Measurements from ENCODE around the gene TPK1.

Gene TPK1

DNA sequence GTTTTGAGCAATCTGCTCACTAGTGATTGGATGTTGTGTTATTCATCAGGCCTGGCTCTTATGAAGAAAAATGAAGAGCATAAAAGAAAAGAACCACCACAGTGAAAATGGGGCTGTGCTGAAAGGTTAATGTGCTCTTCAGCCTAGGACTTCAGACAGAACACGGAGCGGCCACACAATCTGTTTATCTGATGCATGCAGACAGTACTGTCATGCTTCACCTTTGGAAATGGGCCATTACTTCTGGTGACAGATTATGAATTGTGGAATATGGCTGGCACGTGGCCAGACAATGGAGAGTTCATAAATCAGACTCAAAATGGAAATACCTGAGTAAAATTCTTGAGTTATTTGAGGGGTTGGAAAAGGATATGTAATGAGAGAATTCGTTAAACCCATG, 346.3 kb downstream of the TPK1 start:
- no peak overlapping the region for H3K4me3 Mint-ChIP-seq
- no peaks in the 10 kb centered on the region for H3K27me3 Mint-ChIP-seq
- no peak for ATAC-seq (replicated peaks; ENCODE audit: extremely low read depth, poor library complexity, severe bottlenecking)

DNA sequence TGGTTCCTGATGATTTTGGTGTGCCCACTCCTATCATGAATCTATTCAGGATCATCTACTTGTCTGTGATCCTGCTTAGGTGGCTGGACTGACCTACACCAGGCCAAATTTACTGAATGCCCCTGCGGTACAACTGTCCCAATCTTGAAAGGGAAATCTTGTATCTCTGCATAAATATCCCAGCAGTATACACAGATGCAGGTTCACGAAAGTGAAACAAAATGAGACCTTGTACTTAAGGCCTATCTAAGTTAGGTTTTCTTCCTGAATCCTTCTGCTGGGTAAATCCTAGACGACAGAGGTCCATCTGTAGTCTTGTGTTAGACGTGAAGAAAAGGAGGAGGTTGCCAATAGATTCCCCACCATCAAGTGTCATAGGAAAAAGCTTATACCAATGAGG, 346.9 kb downstream of the TPK1 start:
- Mint-ChIP-seq H3K4me1 (no peaks in the 10 kb centered on the region), H3K4me3 (no peak overlapping the region), H3K27me3 (no peaks in the 10 kb centered on the region), H3K9me3 (no peaks in the 10 kb centered on the region), H3K36me3 (ENCODE audit: insufficient read depth) (no peaks in the 10 kb centered on the region), H3K27ac (ENCODE audit: low read depth) (no peak overlapping the region)
- ATAC-seq (replicated peaks; ENCODE audit: extremely low read depth, poor library complexity, severe bottlenecking): no peak
- no peak for DNase-seq (ENCODE audit: low spot score in 2 of 2)

More for the DNA sequence above, 346.3 kb downstream of the TPK1 start:
- DNase-seq (ENCODE audit: low spot score in 2 of 2): no peak
- no peaks in the 10 kb centered on the region for H3K9me3 Mint-ChIP-seq
- H3K27ac Mint-ChIP-seq (ENCODE audit: low read depth): no peak overlapping the region
- H3K36me3 Mint-ChIP-seq (ENCODE audit: insufficient read depth): no peaks in the 10 kb centered on the region
- no peaks in the 10 kb centered on the region for H3K4me1 Mint-ChIP-seq

DNA sequence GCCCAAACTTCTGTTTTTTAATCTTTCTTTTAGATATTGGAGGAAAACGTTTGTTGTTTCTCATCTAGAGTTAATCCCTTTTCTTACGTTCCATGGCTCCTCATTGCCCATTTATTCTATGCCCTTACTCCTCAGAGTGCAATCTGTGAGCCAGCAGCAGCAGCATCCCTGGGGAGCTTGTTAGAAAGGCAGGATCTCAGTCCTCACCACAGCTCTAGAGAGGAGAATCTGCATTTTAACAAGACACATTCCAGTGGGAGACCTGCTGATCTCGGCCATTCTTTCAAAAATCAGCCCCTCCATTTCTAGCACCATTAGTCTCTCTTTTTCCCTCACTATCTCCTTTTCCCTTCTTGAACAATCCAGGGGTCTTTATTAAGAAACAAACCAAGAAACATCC, 348.0 kb downstream of the TPK1 start:
- peaks cover 1% of the 10 kb centered on the region for H3K36me3 Mint-ChIP-seq (ENCODE audit: insufficient read depth)
- no peaks in the 10 kb centered on the region for H3K27me3 Mint-ChIP-seq
- no peak overlapping the region for H3K27ac Mint-ChIP-seq (ENCODE audit: low read depth)
- no peak overlapping the region for H3K4me3 Mint-ChIP-seq
- no peaks in the 10 kb centered on the region for H3K4me1 Mint-ChIP-seq
- H3K9me3 Mint-ChIP-seq: no peaks in the 10 kb centered on the region
- no peak for ATAC-seq (replicated peaks; ENCODE audit: extremely low read depth, poor library complexity, severe bottlenecking)
- no peak for DNase-seq (ENCODE audit: low spot score in 2 of 2)

DNA sequence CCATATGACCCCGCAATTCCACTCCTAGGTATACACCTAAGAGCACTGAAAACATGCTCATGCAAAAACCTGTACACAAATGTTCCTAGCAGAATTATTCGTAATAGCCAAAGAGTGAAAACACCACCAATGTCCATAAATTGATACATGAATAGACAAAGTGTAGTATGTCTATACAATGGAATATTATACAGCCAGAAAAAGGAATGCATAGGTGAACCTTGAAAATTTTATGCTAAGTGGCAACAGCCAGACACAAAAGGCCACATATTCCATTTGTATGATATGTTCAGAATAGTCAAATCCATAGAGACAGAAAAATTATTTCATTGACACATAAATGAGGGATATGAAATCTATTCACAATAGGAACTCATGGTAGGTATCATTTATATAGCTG, 351.4 kb downstream of the TPK1 start:
- no peak overlapping the region for H3K4me3 Mint-ChIP-seq
- H3K27ac Mint-ChIP-seq (ENCODE audit: low read depth): no peak overlapping the region
- peaks cover 1% of the 10 kb centered on the region for H3K36me3 Mint-ChIP-seq (ENCODE audit: insufficient read depth)
- no peaks in the 10 kb centered on the region for H3K9me3 Mint-ChIP-seq
- ATAC-seq (replicated peaks; ENCODE audit: extremely low read depth, poor library complexity, severe bottlenecking): no peak
- no peaks in the 10 kb centered on the region for H3K27me3 Mint-ChIP-seq
- no peaks in the 10 kb centered on the region for H3K4me1 Mint-ChIP-seq
- no peak for DNase-seq (ENCODE audit: low spot score in 2 of 2)

DNA sequence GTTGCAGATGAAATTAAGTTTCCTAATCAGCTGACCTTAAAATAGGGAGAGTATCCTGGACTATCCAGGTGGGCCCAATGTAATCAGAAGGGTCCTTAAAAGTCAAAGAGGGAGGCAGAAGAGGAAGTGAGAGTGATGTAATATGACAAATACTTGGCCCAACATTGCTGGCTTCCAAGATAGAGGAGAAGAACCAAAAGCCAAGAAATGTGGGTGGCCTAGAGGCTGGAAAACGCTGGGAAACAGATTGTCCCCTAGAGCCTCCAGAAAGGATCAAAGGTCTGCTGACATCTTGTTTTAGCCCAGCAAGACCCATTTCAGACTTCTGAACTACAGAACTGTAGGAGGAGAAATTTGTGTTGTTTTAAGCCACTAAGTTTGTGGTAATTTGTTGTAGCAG, 352.7 kb downstream of the TPK1 start:
- ATAC-seq (replicated peaks; ENCODE audit: extremely low read depth, poor library complexity, severe bottlenecking) (no peak), DNase-seq (ENCODE audit: low spot score in 2 of 2) (no peak)
- no peak overlapping the region for H3K4me3 Mint-ChIP-seq
- H3K27ac Mint-ChIP-seq (ENCODE audit: low read depth): no peak overlapping the region
- H3K27me3 Mint-ChIP-seq: no peaks in the 10 kb centered on the region
- no peaks in the 10 kb centered on the region for H3K4me1 Mint-ChIP-seq
- H3K36me3 Mint-ChIP-seq (ENCODE audit: insufficient read depth): peaks cover 1% of the 10 kb centered on the region
- no peaks in the 10 kb centered on the region for H3K9me3 Mint-ChIP-seq

DNA sequence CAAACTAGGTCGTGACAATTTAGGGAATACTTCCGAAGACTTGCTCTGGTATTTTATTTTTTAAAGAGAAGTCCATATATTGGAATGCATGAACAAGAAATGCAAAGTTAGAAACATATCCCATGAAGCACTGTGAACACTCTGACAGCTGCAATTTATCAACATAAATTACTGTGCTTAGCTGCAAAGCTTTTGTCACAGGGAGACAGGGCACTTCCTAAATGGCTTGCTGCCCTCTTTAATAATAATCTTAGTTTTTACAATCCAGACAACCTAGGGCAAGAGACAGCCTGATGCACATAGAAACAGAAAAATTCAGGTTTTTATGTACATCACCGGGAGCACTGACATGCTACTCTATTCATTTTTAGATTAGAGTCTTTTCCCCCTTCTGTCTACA, 354.0 kb downstream of the TPK1 start:
- Mint-ChIP-seq H3K27ac (ENCODE audit: low read depth) (no peak overlapping the region), H3K9me3 (no peaks in the 10 kb centered on the region), H3K4me1 (no peaks in the 10 kb centered on the region), H3K4me3 (no peak overlapping the region), H3K36me3 (ENCODE audit: insufficient read depth) (peaks cover 1% of the 10 kb centered on the region), H3K27me3 (no peaks in the 10 kb centered on the region)
- DNase-seq (ENCODE audit: low spot score in 2 of 2) (no peak), ATAC-seq (replicated peaks; ENCODE audit: extremely low read depth, poor library complexity, severe bottlenecking) (no peak)

DNA sequence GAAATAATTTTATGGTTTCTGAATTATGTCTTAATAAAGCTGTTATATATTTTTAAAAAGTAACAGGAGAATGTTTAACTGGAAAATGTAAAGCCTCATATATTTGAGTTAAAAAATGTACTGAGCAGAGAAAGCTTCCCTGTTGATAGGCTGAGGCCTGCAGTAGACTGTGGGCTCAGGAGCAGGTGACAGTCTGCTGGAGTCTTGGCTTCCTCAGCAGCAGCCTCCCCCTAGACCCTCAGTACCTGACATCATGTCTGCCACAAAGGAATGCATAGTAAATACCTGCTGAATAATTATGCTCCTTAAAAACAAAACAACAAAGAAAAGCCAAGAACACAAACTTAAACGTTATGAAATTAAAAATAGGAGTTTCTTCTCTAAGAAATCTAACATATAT, 358.5 kb downstream of the TPK1 start:
- Mint-ChIP-seq H3K36me3 (ENCODE audit: insufficient read depth) (no peaks in the 10 kb centered on the region), H3K4me3 (no peak overlapping the region), H3K27me3 (no peaks in the 10 kb centered on the region), H3K9me3 (no peaks in the 10 kb centered on the region), H3K4me1 (no peaks in the 10 kb centered on the region), H3K27ac (ENCODE audit: low read depth) (no peak overlapping the region)
- DNase-seq (ENCODE audit: low spot score in 2 of 2): no peak
- ATAC-seq (replicated peaks; ENCODE audit: extremely low read depth, poor library complexity, severe bottlenecking): no peak

DNA sequence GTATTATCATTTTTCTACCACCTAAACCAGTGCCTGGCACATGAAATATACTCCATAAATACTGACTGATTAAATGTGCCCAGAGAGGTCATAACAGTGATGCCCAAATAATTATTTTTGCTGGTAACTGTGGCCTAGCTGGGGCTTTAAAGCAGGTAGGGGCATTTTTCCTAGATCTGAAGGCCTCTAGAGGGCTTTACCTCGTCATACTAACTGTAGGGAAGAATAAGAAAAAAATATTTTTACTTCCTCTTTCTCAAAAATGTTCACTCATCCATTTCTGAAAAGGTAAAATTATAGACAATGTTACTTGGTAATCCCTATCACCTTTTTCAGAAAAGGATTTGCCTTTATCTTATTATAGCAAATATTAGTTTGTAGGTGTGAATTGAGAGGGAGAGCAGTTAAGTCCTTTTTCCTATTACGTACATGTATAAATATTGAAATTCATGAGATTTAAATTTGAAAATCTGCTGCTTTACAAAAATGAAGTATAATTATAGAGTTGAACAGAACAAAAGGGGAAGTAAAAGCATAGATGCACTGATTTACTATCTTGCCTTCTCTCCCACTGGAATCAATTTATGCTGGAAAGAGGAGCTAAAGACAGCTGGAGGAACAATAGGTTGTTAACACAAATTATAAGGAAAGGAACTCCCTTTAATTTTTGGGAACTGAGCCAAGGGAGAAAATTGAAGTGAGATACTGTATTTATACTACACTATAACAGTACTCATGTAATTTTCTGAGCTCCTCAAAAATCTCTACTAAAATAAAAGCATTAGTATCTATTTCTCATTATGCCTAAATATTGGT, 360.8 kb downstream of the TPK1 start:
- no peaks in the 10 kb centered on the region for H3K4me1 Mint-ChIP-seq
- no peak for DNase-seq (ENCODE audit: low spot score in 2 of 2)
- H3K27ac Mint-ChIP-seq (ENCODE audit: low read depth): no peak overlapping the region
- no peak overlapping the region for H3K4me3 Mint-ChIP-seq
- ATAC-seq (replicated peaks; ENCODE audit: extremely low read depth, poor library complexity, severe bottlenecking): no peak
- no peaks in the 10 kb centered on the region for H3K27me3 Mint-ChIP-seq
- H3K36me3 Mint-ChIP-seq (ENCODE audit: insufficient read depth): no peaks in the 10 kb centered on the region
- H3K9me3 Mint-ChIP-seq: no peaks in the 10 kb centered on the region

DNA sequence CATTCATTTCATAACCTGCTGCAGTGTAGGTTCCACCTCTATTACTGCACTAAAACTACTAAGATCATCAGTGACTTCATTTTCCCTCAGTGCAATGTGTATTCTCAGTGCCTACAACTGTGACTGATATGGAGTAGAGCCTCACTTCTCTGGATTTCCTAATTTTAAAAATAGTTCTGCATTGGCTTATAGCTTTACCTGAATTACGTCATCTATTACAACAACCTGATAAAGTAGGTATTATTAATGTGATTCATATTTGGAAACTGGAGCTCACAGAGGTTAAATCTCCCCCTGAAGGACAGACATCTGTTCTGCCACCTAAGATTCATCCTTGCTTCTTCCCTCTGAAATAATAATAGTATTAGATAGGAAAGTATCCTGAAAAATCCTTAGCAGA, 361.5 kb downstream of the TPK1 start:
- H3K4me1 Mint-ChIP-seq: no peaks in the 10 kb centered on the region
- DNase-seq (ENCODE audit: low spot score in 2 of 2) (no peak), ATAC-seq (replicated peaks; ENCODE audit: extremely low read depth, poor library complexity, severe bottlenecking) (no peak)
- H3K9me3 Mint-ChIP-seq: no peaks in the 10 kb centered on the region
- no peaks in the 10 kb centered on the region for H3K36me3 Mint-ChIP-seq (ENCODE audit: insufficient read depth)
- H3K4me3 Mint-ChIP-seq: no peak overlapping the region
- H3K27ac Mint-ChIP-seq (ENCODE audit: low read depth): no peak overlapping the region
- no peaks in the 10 kb centered on the region for H3K27me3 Mint-ChIP-seq

DNA sequence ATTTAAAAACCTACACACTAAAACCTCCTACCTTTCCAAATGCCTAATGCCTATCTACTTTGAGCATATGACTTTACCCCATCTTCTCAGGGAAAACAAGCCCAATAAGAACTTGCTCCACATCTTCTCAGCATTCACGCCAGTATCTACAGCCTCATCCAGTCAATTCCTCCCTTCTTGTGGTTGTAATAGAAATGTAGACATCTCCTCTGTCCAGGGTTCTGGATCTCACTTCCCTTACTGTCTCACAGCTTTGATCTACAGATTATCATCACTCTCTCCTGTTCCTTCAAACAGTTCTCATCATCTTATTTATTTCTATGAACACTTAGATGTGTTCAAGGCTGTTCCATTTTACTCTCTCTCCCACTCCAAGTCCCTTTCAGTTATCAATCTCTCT, 361.9 kb downstream of the TPK1 start:
- H3K27me3 Mint-ChIP-seq: no peaks in the 10 kb centered on the region

DNA sequence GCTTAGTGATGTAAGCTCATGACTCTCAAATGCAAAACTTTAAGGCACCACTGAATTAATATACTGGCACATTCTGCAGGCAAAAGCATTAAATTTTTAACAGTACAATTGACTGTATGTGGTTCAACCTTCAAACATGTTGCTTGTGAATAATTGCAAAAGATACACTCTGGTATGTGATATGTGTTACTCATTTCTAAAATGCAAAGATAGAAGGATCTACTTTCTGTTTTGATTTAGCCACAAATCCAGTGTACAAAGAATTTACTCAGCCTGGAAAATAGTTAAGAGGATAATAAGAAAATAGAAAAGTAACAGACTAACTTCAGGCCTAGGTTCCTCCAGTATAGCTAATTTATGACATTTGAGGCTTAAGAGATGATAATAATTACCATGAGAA, 365.8 kb downstream of the TPK1 start:
- ATAC-seq (replicated peaks; ENCODE audit: extremely low read depth, poor library complexity, severe bottlenecking): no peak
- H3K36me3 Mint-ChIP-seq (ENCODE audit: insufficient read depth): no peaks in the 10 kb centered on the region

More for the DNA sequence above, 361.9 kb downstream of the TPK1 start:
- H3K36me3 Mint-ChIP-seq (ENCODE audit: insufficient read depth): no peaks in the 10 kb centered on the region
- H3K9me3 Mint-ChIP-seq: no peaks in the 10 kb centered on the region
- no peaks in the 10 kb centered on the region for H3K4me1 Mint-ChIP-seq
- ATAC-seq (replicated peaks; ENCODE audit: extremely low read depth, poor library complexity, severe bottlenecking): no peak
- no peak overlapping the region for H3K4me3 Mint-ChIP-seq
- no peak for DNase-seq (ENCODE audit: low spot score in 2 of 2)
- no peak overlapping the region for H3K27ac Mint-ChIP-seq (ENCODE audit: low read depth)

DNA sequence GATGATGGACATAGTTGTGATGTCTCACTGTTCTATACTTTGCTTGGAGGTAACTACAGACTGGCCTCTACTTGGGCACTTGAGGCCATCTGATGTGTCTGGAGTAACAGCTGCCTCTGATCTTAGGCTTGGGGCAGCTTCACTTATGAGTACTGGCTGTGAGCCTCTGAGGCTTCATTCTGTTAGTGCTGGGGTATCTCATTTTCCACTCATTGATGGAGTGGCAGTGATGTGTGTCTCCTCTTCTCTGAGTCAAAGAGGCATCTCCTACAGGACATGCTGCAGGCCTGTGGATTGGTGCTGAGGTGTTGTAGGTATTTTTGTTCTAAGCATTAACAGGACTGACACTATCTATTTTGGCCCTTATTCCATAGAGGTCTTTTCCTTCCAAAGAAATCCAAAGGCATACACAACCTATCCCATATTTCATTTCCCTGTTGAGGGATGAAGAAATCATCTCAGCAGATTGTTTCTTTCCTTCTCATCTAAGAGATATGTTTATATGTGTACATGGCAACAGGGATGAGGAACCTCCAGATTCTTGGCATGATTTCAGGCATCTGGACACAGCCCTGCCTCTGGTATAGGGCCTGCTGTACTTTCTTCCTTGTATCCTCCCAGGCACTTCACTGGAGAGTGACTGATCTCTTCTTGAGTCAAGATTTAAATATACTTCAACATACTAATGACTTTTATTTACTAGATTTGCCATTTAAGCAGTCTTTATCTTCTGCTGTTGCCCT, 366.7 kb downstream of the TPK1 start:
- no peaks in the 10 kb centered on the region for H3K9me3 Mint-ChIP-seq
- no peaks in the 10 kb centered on the region for H3K4me1 Mint-ChIP-seq
- no peak overlapping the region for H3K27ac Mint-ChIP-seq (ENCODE audit: low read depth)
- no peaks in the 10 kb centered on the region for H3K27me3 Mint-ChIP-seq
- no peak overlapping the region for H3K4me3 Mint-ChIP-seq
- no peaks in the 10 kb centered on the region for H3K36me3 Mint-ChIP-seq (ENCODE audit: insufficient read depth)
- ATAC-seq (replicated peaks; ENCODE audit: extremely low read depth, poor library complexity, severe bottlenecking) (no peak), DNase-seq (ENCODE audit: low spot score in 2 of 2) (no peak)

More for the DNA sequence above, 365.8 kb downstream of the TPK1 start:
- H3K4me3 Mint-ChIP-seq: no peak overlapping the region
- DNase-seq (ENCODE audit: low spot score in 2 of 2): no peak
- no peaks in the 10 kb centered on the region for H3K27me3 Mint-ChIP-seq
- H3K4me1 Mint-ChIP-seq: no peaks in the 10 kb centered on the region
- H3K27ac Mint-ChIP-seq (ENCODE audit: low read depth): no peak overlapping the region
- H3K9me3 Mint-ChIP-seq: no peaks in the 10 kb centered on the region

DNA sequence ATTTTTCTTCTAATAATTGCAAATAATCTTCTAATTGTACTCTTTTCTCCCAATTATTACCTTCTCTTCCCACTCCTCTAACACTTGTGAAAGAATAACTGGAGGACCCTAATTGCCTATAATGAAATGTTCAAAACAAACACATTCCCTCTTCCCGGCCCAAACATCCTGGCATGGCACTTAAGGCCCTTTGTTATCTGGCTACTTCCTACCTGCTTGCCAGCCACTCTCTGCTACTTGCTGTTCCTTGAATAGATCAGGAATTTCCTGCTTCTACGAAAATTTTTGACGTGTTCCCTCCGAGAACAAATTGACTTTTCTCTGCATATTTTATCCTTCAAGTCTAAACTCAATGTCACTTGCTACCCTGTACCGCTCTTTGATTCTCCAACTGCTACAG, 376.2 kb downstream of the TPK1 start:
- H3K36me3 Mint-ChIP-seq (ENCODE audit: insufficient read depth): peaks cover 2% of the 10 kb centered on the region
- no peaks in the 10 kb centered on the region for H3K9me3 Mint-ChIP-seq
- DNase-seq (ENCODE audit: low spot score in 2 of 2) (no peak), ATAC-seq (replicated peaks; ENCODE audit: extremely low read depth, poor library complexity, severe bottlenecking) (no peak)
- no peak overlapping the region for H3K27ac Mint-ChIP-seq (ENCODE audit: low read depth)
- H3K4me3 Mint-ChIP-seq: no peak overlapping the region
- no peaks in the 10 kb centered on the region for H3K27me3 Mint-ChIP-seq
- no peaks in the 10 kb centered on the region for H3K4me1 Mint-ChIP-seq

Measured in central memory CD8-positive, alpha-beta T cell (primary cell).